ENCODE results near the gene SCTR. TPM values are rescaled to one million over a fixed set of nuclear protein-coding genes. Genes with fewer than 3 reads are reported as not detected.

The SCTR gene
- total and polyA plus RNA-seq, 2 of the 8 experiments (the other 6 are each of a cell fraction or from before 2014, with no cell fraction given), result 0.15 TPM; not detected in 1

- no peak overlapping the region for H2BK15ac ChIP-seq (ENCODE audit: low read length)
- peak in 1 of 2 experiments; percentile 69 for DNase-seq (ENCODE audit: low read depth in 1 of 2, low spot score in 2 of 2)
- CTCF ChIA-PET (ENCODE audit: partially characterized antibody), result interaction anchor here (0.6 to 21.3 kb wide), 17 partner anchors 12 to 885 kb away, joined by 3 to 411 read pairs (median 4); no protein-coding TSS in a partner anchor
- no peak overlapping the region for H3K18ac ChIP-seq (ENCODE audit: extremely low read depth, low read length)
- TF ChIP-seq NANOG (IDR thresholded peaks at IDR 0.05; ENCODE audit: insufficient read depth, low read depth, low read length, poor library complexity, severe bottlenecking) (no peak), ZNF274 (IDR thresholded peaks at IDR 0.05; ENCODE audit: borderline replicate concordance, extremely low read depth, low read length) (no peak), CTCF (IDR thresholded peaks at IDR 0.05; ENCODE audit: control extremely low read depth in 1 of 3, insufficient read depth in 1 of 3, low read depth in 1 of 3, low read length in 3 of 3) (peak; percentile 53 to 89 (median 73)), TEAD4 (IDR thresholded peaks at IDR 0.05; ENCODE audit: low read depth, low read length) (peak; percentile 65; the same call in 1 of the 2 replicates), GTF2F1 (IDR thresholded peaks at IDR 0.05; ENCODE audit: borderline replicate concordance, low read depth, low read length) (no peak), RAD21 (IDR thresholded peaks at IDR 0.05 in 1 of 2, conservative IDR thresholded peaks at IDR 0.05 in 1 of 2; ENCODE audit: low read depth in 2 of 2, low read length in 2 of 2) (peak; percentile 95 to 96)
- no peak overlapping the region for H3K14ac ChIP-seq (ENCODE audit: insufficient read length)
- no peak overlapping the region for H3K27ac ChIP-seq (ENCODE audit: low read depth, low read length)
- FAIRE-seq, result peak; percentile 88
- no peak overlapping the region for H3K9ac ChIP-seq (replicated peaks in 1 of 4; ENCODE audit: extremely low read depth in 1 of 4, low read depth in 3 of 4, low read length in 3 of 4)
- H2AFZ ChIP-seq (ENCODE audit: low read length), result no peak overlapping the region
- no peak overlapping the region for H2AK5ac ChIP-seq (ENCODE audit: low read depth, low read length)
- H3K79me2 ChIP-seq (ENCODE audit: control insufficient read depth in 1 of 2, insufficient read depth in 2 of 2, low read length in 2 of 2), result no peaks in the 10 kb centered on the region
- H2BK120ac ChIP-seq (replicated peaks; ENCODE audit: low read depth, low read length), result no peak overlapping the region
- H2BK5ac ChIP-seq (ENCODE audit: low read depth, low read length), result no peak overlapping the region
- H3K4me2 ChIP-seq (ENCODE audit: insufficient read depth in 1 of 2, low read depth in 2 of 2, low read length in 2 of 2), result no peak overlapping the region
- H3K4me3 ChIP-seq (ENCODE audit: extremely low read depth in 1 of 4, insufficient read depth in 2 of 4, low read depth in 3 of 4, low read length in 4 of 4), result no peak overlapping the region
- WGBS, 2 experiments (ENCODE audit: extremely low coverage in 1 of 2, insufficient coverage in 1 of 2, insufficient read length in 1 of 2, insufficient replicate concordance in 2 of 2, low coverage in 1 of 2, low lambda C conversion rate in 2 of 2, missing lambda C conversion rate in 1 of 2), result 80% methylated on average over 7 of the region's 7 CpGs; no CpG with 5 or more reads in 1 of the 2 experiments
- POLR2A ChIA-PET (ENCODE audit: partially characterized antibody), result interaction anchor here (0.7 kb wide), 1 partner anchor 27 kb away, joined by 3 read pairs; no protein-coding TSS in a partner anchor
- no peak overlapping the region for H4K91ac ChIP-seq (replicated peaks; ENCODE audit: insufficient read length, low read length)
- no peaks in the 10 kb centered on the region for H3K79me1 ChIP-seq (ENCODE audit: low read depth, low read length)
- no peaks in the 10 kb centered on the region for H3K9me3 ChIP-seq (ENCODE audit: insufficient read depth in 2 of 2, low read depth in 1 of 2, low read length in 1 of 2)
- no peak overlapping the region for H3K56ac ChIP-seq (replicated peaks; ENCODE audit: insufficient read length, low read depth, low read length)
- H4K8ac ChIP-seq (ENCODE audit: extremely low read depth, insufficient read depth, low read length), result no peak overlapping the region
- H3K27me3 ChIP-seq (replicated peaks in 1 of 4; ENCODE audit: control insufficient read depth in 3 of 4, extremely low read depth in 1 of 4, insufficient read depth in 3 of 4, low read length in 3 of 4), result no peaks in the 10 kb centered on the region
- no peaks in the 10 kb centered on the region for H3K23me2 ChIP-seq (ENCODE audit: low read depth, low read length)
- no peaks in the 10 kb centered on the region for H4K20me1 ChIP-seq (replicated peaks in 1 of 2; ENCODE audit: control insufficient read depth in 1 of 2, insufficient read depth in 2 of 2, low read length in 2 of 2)
- H2BK20ac ChIP-seq (ENCODE audit: low read length), result no peak overlapping the region
- no peak overlapping the region for H3K4ac ChIP-seq (replicated peaks; ENCODE audit: insufficient read length, low read depth, low read length)
- H3K23ac ChIP-seq (ENCODE audit: insufficient read length), result no peak overlapping the region
- no peak overlapping the region for H2BK12ac ChIP-seq (ENCODE audit: low read depth, low read length)
- H3K4me1 ChIP-seq (replicated peaks in 1 of 4; ENCODE audit: control insufficient read depth in 3 of 4, insufficient read depth in 4 of 4, low read length in 3 of 4), result no peaks in the 10 kb centered on the region
- H3K36me3 ChIP-seq (ENCODE audit: control insufficient read depth in 2 of 4, insufficient read depth in 4 of 4, low read length in 3 of 4), result no peaks in the 10 kb centered on the region
- no peak overlapping the region for H4K5ac ChIP-seq (ENCODE audit: insufficient read length, low read depth, low read length)
These were observed 116.7 kb downstream of the SCTR start for GRCh38 chr2:119407430-119408220.

Measured in H1 (cell line).